Stimulated activated CD4-positive, alpha-beta T cell treated with anti-CD3 and anti-CD28 coated beads, Interleukin-15, amount 100 ng/mL, for 1 hour (primary cell): ENCODE data around the gene TRPM2.
A peak's percentile ranks its signal among the peaks of the same experiment; 100 is the strongest.
"Not testable (repeated sequence)": the region's sequence is repeated elsewhere in the genome, so short reads cannot be mapped to it uniquely, and the experiment has no call there.

Experiments
- DNase-seq, 2 donors: peaks; one replicate each; pipeline ENCODE4 v3.0.0-alpha.2; 2020; ENCODE audit warnings: low read depth in 1 of 2, low spot score in 1 of 2

The TRPM2 gene

GRCh38 chr21:44333509-44334328 is 19.7 kb upstream of the TRPM2 start:
- DNase-seq, result no peak

- no peak for DNase-seq
These were observed 18.9 kb upstream of the TRPM2 start for GRCh38 chr21:44334329-44335030.

- DNase-seq, result no peak
These were observed 18.0 kb upstream of the TRPM2 start for GRCh38 chr21:44335266-44336059.

GRCh38 chr21:44337449-44337848 is 16.0 kb upstream of the TRPM2 start:
- DNase-seq, result no peak

GRCh38 chr21:44337941-44338895 is 15.2 kb upstream of the TRPM2 start:
- peak in 1 of 2 donors; percentile 32 for DNase-seq

GRCh38 chr21:44338971-44339910 is 14.2 kb upstream of the TRPM2 start, which contains the start of gene CFAP410:
CFAP410 (minus strand) TSS chr21:44339390; CDS start chr21:44339194, 196 bp downstream.
- DNase-seq, result peak; percentile 89 to 91

- not testable (repeated sequence) for DNase-seq
These were observed 11.5 kb upstream of the TRPM2 start for GRCh38 chr21:44341726-44342458.

GRCh38 chr21:44342981-44343380 is 10.4 kb upstream of the TRPM2 start:
- not testable (repeated sequence) for DNase-seq

GRCh38 chr21:44344541-44345183 is 8.8 kb upstream of the TRPM2 start:
- no peak for DNase-seq

- DNase-seq, result no peak
These were observed 7.9 kb upstream of the TRPM2 start for GRCh38 chr21:44345495-44345894.

GRCh38 chr21:44347911-44348451 is 5.4 kb upstream of the TRPM2 start:
- DNase-seq, result no peak

- DNase-seq, result no peak
These were observed 4.6 kb upstream of the TRPM2 start for GRCh38 chr21:44348861-44349260.

GRCh38 chr21:44349416-44349846 is 4.0 kb upstream of the TRPM2 start:
- no peak for DNase-seq

- no peak for DNase-seq
These were observed 3.3 kb upstream of the TRPM2 start for GRCh38 chr21:44349847-44350772.

- DNase-seq, result no peak
These were observed 2.5 kb upstream of the TRPM2 start for GRCh38 chr21:44350773-44351481.
